Measurements from ENCODE around the gene KIR2DL1.
"Not testable (repeated sequence)": the region's sequence is repeated elsewhere in the genome, so short reads cannot be mapped to it uniquely, and the experiment has no call there.

KIR2DL1 gene

DNA sequence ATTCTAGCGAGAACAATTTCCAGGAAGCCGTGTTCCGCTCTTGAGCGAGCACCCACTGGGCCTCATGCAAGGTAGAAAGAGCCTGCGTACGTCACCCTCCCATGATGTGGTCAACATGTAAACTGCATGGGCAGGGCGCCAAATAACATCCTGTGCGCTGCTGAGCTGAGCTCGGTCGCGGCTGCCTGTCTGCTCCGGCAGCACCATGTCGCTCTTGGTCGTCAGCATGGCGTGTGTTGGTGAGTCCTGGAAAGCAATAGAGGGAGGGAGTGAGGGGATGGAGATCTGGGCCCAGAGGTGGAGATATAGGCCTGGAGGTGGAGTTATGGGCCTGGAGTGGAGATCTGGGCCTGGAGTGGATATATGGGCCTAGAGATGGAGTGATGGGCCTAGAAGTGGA, at the start of gene KIR2DL1:
Gene KIR2DL1, plus strand, starts transcription at position 148 of the 400 bp plus-strand sequence. Its CDS starts 58 bp downstream, at position 206.
- H3K4me1 ChIP-seq (ENCODE audit: insufficient read depth, poor library complexity, severe bottlenecking); H3K9me3 ChIP-seq (ENCODE audit: severe bottlenecking); H3K36me3 ChIP-seq (ENCODE audit: low read depth); H3K27me3 ChIP-seq (ENCODE audit: insufficient read depth, poor library complexity, severe bottlenecking); H3K27ac ChIP-seq (ENCODE audit: poor library complexity, severe bottlenecking); ATAC-seq (ENCODE audit: low read depth); H3K4me3 ChIP-seq (ENCODE audit: severe bottlenecking); DNase-seq (ENCODE audit: low spot score): not testable (repeated sequence)

DNA sequence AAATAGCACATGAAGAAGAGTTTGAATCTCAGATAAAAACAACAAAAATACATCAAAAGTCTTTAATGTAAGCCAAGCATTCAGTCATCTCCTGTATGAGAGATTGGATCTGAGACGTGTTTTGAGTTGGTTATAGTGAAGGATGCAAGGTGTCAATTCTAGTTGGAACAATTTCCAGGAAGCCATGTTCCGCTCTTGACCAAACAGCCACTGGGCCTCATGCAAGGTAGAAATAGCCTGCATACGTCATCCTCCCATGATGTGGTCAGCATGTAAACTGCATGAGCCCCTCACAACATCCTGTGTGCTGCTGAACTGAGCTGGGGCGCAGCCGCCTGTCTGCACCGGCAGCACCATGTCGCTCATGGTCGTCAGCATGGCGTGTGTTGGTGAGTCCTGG, 45.5 kb upstream of the KIR2DL1 start, which contains the start of gene KIR3DL3:
Gene KIR3DL3, plus strand, starts transcription at position 301 of the 400 bp plus-strand sequence. Its CDS starts 55 bp downstream, at position 356.
- no peaks in the 10 kb centered on the region for H3K27me3 ChIP-seq (ENCODE audit: insufficient read depth, poor library complexity, severe bottlenecking)
- H3K36me3 ChIP-seq (ENCODE audit: low read depth), result no peaks in the 10 kb centered on the region
- no peak within 1 kb of the TSS for H3K4me3 ChIP-seq (ENCODE audit: severe bottlenecking)
- H3K9me3 ChIP-seq (ENCODE audit: severe bottlenecking), result peaks cover 4% of the 10 kb centered on the region
- no peak within 1 kb of the TSS for H3K27ac ChIP-seq (ENCODE audit: poor library complexity, severe bottlenecking)
- TF ChIP-seq, protein P1, sequence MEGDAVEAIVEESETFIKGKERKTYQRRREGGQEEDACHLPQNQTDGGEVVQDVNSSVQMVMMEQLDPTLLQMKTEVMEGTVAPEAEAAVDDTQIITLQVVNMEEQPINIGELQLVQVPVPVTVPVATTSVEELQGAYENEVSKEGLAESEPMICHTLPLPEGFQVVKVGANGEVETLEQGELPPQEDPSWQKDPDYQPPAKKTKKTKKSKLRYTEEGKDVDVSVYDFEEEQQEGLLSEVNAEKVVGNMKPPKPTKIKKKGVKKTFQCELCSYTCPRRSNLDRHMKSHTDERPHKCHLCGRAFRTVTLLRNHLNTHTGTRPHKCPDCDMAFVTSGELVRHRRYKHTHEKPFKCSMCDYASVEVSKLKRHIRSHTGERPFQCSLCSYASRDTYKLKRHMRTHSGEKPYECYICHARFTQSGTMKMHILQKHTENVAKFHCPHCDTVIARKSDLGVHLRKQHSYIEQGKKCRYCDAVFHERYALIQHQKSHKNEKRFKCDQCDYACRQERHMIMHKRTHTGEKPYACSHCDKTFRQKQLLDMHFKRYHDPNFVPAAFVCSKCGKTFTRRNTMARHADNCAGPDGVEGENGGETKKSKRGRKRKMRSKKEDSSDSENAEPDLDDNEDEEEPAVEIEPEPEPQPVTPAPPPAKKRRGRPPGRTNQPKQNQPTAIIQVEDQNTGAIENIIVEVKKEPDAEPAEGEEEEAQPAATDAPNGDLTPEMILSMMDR (IDR thresholded peaks at IDR 0.05; ENCODE audit: poor library complexity, severe bottlenecking), result no peak
- DNase-seq (ENCODE audit: low spot score) (no peak), ATAC-seq (ENCODE audit: low read depth) (no peak)
- no peaks in the 10 kb centered on the region for H3K4me1 ChIP-seq (ENCODE audit: insufficient read depth, poor library complexity, severe bottlenecking)

DNA sequence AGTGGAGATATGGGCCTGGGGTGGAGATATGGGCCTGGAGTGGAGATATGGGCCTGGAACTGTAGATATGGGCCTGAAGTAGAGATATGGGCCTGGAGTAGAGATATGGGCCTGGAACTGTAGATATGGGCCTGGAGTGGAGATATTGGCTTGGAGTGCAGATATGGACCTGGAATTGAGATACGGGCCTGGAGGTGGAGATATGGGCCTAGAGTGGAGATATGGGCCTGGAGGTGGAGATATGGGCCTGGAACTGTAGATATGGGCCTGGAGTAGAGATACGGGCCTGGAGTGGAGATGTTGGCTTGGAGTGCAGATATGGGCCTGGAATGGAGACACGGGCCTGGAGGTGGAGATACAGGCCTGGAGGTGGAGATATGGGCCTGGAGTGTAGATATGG, 44.9 kb upstream of the KIR2DL1 start:
- Histone ChIP-seq H3K4me3 (ENCODE audit: severe bottlenecking) (no peak overlapping the region), H3K27me3 (ENCODE audit: insufficient read depth, poor library complexity, severe bottlenecking) (no peaks in the 10 kb centered on the region), H3K27ac (ENCODE audit: poor library complexity, severe bottlenecking) (no peak overlapping the region), H3K36me3 (ENCODE audit: low read depth) (no peaks in the 10 kb centered on the region), H3K9me3 (ENCODE audit: severe bottlenecking) (peaks cover 2% of the 10 kb centered on the region), H3K4me1 (ENCODE audit: insufficient read depth, poor library complexity, severe bottlenecking) (no peaks in the 10 kb centered on the region)
- no peak for ATAC-seq (ENCODE audit: low read depth)
- no peak for DNase-seq (ENCODE audit: low spot score)
- TF ChIP-seq, protein P1 (IDR thresholded peaks at IDR 0.05; ENCODE audit: poor library complexity, severe bottlenecking), result no peak

DNA sequence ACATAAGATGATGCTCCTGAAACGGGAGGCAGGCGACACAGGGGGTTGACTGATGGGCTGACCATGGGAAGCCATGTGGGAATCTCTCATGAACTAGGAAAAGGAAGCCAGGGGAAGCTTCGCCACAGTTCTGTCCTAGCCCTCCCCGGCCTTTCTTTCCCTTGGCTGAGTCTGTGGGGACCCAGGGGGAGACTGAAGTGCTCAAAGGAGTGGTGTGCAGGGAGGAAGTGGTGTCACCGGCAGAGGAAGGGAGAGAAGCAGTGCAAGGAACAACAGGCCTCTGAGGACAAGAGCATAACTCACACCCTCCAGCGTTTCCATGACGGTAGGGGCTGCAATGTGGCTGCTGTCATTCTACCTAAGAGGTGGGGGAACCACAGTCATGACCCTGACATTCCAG, 44.3 kb upstream of the KIR2DL1 start:
- ATAC-seq (ENCODE audit: low read depth), result no peak
- Histone ChIP-seq H3K4me1 (ENCODE audit: insufficient read depth, poor library complexity, severe bottlenecking) (no peaks in the 10 kb centered on the region), H3K27me3 (ENCODE audit: insufficient read depth, poor library complexity, severe bottlenecking) (no peaks in the 10 kb centered on the region), H3K36me3 (ENCODE audit: low read depth) (no peaks in the 10 kb centered on the region), H3K4me3 (ENCODE audit: severe bottlenecking) (no peak overlapping the region), H3K27ac (ENCODE audit: poor library complexity, severe bottlenecking) (no peak overlapping the region), H3K9me3 (ENCODE audit: severe bottlenecking) (peaks cover 2% of the 10 kb centered on the region)
- TF ChIP-seq, protein P1 (IDR thresholded peaks at IDR 0.05; ENCODE audit: poor library complexity, severe bottlenecking), result no peak
- DNase-seq (ENCODE audit: low spot score), result no peak

DNA sequence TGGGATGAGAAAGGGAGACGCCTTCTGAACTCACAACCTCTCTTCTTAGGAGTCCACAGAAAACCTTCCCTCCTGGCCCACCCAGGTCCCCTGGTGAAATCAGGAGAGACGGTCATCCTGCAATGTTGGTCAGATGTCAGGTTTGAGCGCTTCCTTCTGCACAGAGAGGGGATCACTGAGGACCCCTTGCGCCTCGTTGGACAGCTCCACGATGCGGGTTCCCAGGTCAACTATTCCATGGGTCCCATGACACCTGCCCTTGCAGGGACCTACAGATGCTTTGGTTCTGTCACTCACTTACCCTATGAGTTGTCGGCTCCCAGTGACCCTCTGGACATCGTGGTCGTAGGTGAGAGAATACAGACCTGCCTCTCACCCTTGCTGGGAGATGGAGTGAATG, 42.0 kb upstream of the KIR2DL1 start:
- Histone ChIP-seq H3K4me1 (ENCODE audit: insufficient read depth, poor library complexity, severe bottlenecking) (no peaks in the 10 kb centered on the region), H3K27me3 (ENCODE audit: insufficient read depth, poor library complexity, severe bottlenecking) (no peaks in the 10 kb centered on the region), H3K36me3 (ENCODE audit: low read depth) (no peaks in the 10 kb centered on the region), H3K9me3 (ENCODE audit: severe bottlenecking) (no peaks in the 10 kb centered on the region), H3K27ac (ENCODE audit: poor library complexity, severe bottlenecking) (no peak overlapping the region), H3K4me3 (ENCODE audit: severe bottlenecking) (no peak overlapping the region)
- TF ChIP-seq, protein P1 (IDR thresholded peaks at IDR 0.05; ENCODE audit: poor library complexity, severe bottlenecking), result no peak
- no peak for ATAC-seq (ENCODE audit: low read depth)
- no peak for DNase-seq (ENCODE audit: low spot score)
